ENCODE results near the gene NFATC4. TPM values are rescaled to one million over a fixed set of nuclear protein-coding genes. Genes with fewer than 3 reads are reported as not detected.

Gene NFATC4
- total and polyA plus RNA-seq, 2 of the 4 experiments (the other 2 are of a cell fraction), result 15.6 to 35.8 TPM

GRCh38 chr14:24332268-24332993 lies 35.6 kb upstream of the NFATC4 start:
- Histone ChIP-seq H3K14ac (replicated peaks; ENCODE audit: low read depth, low read length) (no peak overlapping the region), H3K4ac (ENCODE audit: low read depth, low read length) (no peak overlapping the region), H3K79me1 (ENCODE audit: low read depth in 1 of 2, low read length in 2 of 2) (no peaks in the 10 kb centered on the region), H2BK20ac (ENCODE audit: low read depth, low read length) (no peak overlapping the region), H3K4me3 (ENCODE audit: insufficient read depth, low read depth, low read length) (no peak overlapping the region), H3K56ac (ENCODE audit: extremely low read depth, insufficient read depth, low read length) (no peak overlapping the region), H4K91ac (ENCODE audit: insufficient read depth, low read depth, low read length) (no peak overlapping the region), H4K8ac (ENCODE audit: low read depth in 2 of 2, low read length in 2 of 2) (no peak overlapping the region), H3K9me1 (ENCODE audit: insufficient read depth, low read length) (no peaks in the 10 kb centered on the region; the same call in 1 of the 2 replicates), H2BK120ac (ENCODE audit: low read depth, low read length) (no peak overlapping the region), H2AK9ac (replicated peaks; ENCODE audit: low read depth, low read length, poor library complexity) (peak overlapping the region; percentile 81), H3K27me3 (ENCODE audit: control insufficient read depth, insufficient read depth, low read length) (peaks cover 43% of the 10 kb centered on the region), H3K9ac (ENCODE audit: low read depth, low read length) (no peak overlapping the region), H2BK15ac (ENCODE audit: low read depth, low read length) (no peak overlapping the region), H4K20me1 (ENCODE audit: insufficient read depth, low read length) (no peaks in the 10 kb centered on the region), H4K5ac (ENCODE audit: low read depth, low read length) (no peak overlapping the region), H3K27ac (ENCODE audit: insufficient read depth, low read length) (no peak overlapping the region), H3K23ac (ENCODE audit: low read depth, low read length) (no peak overlapping the region), H2BK5ac (ENCODE audit: low read depth, low read length, poor library complexity, severe bottlenecking) (no peak overlapping the region), H3K4me1 (ENCODE audit: control insufficient read depth, insufficient read depth, low read length) (peaks cover 3% of the 10 kb centered on the region; the same call in 1 of the 2 replicates), H3K9me3 (ENCODE audit: control insufficient read depth, insufficient read depth, low read length) (no peaks in the 10 kb centered on the region), H3K18ac (ENCODE audit: low read depth, low read length) (no peak overlapping the region), H3K4me2 (ENCODE audit: low read depth, low read length) (peak overlapping the region; percentile 63; the same call in 1 of the 2 replicates), H2AK5ac (ENCODE audit: low read depth, low read length) (no peak overlapping the region), H2AFZ (replicated peaks; ENCODE audit: low read length, poor library complexity) (peak overlapping the region; percentile 91), H3K36me3 (ENCODE audit: control insufficient read depth, insufficient read depth, low read length) (no peaks in the 10 kb centered on the region)
- WGBS, 2 experiments (ENCODE audit: extremely low coverage in 2 of 2, insufficient read length in 1 of 2), result 11% methylated on average over 46 of the region's 56 CpGs; no CpG with 5 or more reads in 1 of the 2 experiments
- CTCF ChIA-PET, result interaction anchor here (0.6 to 5.6 kb wide), 13 partner anchors 10 to 110 kb away, joined by 3 to 63 read pairs (median 8); partner anchors contain the start of genes CBLN3 and KHNYN
- peak; percentile 79 for ATAC-seq (ENCODE audit: low read depth)
- BruUV-seq (replicated peaks), result no TSS peak
- dilution Hi-C loops (cut with HindIII; ENCODE audit: low sequenced_read_pairs, unreplicated experiment) (no loop called here), in situ Hi-C loops (cut with MboI; ENCODE audit: low sequenced_read_pairs) (loop anchor here (5.0 kb wide), 1 partner anchor 105 kb away; no protein-coding TSS in a partner anchor), intact Hi-C loops (cut with micrococcal nuclease) (no loop called here)
- DNase-seq, result peak; percentile 52
- POLR2A ChIA-PET (ENCODE audit: unreplicated experiment), result no interaction called here
- TF ChIP-seq CHD1 (IDR thresholded peaks at IDR 0.05; ENCODE audit: low read depth, low read length) (no peak), CTCF (conservative IDR thresholded peaks at IDR 0.05; ENCODE audit: low read depth, low read length) (peak; percentile 64), NFE2L2 (IDR thresholded peaks at IDR 0.05; ENCODE audit: low read depth, low read length) (no peak), RAD21 (IDR thresholded peaks at IDR 0.05; ENCODE audit: low read length) (peak; percentile 52), BHLHE40 (IDR thresholded peaks at IDR 0.05; ENCODE audit: low read depth, low read length) (no peak), CEBPB (IDR thresholded peaks at IDR 0.05; ENCODE audit: low read depth, low read length) (peak; percentile 93), RCOR1 (IDR thresholded peaks at IDR 0.05; ENCODE audit: insufficient replicate concordance, low read length) (no peak), USF2 (IDR thresholded peaks at IDR 0.05; ENCODE audit: low read depth, low read length) (no peak), FOS (IDR thresholded peaks at IDR 0.05; ENCODE audit: low read depth, low read length) (no peak), MAFK (IDR thresholded peaks at IDR 0.05; ENCODE audit: low read depth, low read length) (no peak), RFX5 (IDR thresholded peaks at IDR 0.05; ENCODE audit: low read depth, low read length) (no peak), MAZ (IDR thresholded peaks at IDR 0.05; ENCODE audit: borderline replicate concordance, low read depth, low read length) (no peak), POLR2A (IDR thresholded peaks at IDR 0.05; ENCODE audit: low read depth, low read length) (no peak), SMC3 (IDR thresholded peaks at IDR 0.05; ENCODE audit: low read depth, low read length) (peak; percentile 53), MXI1 (IDR thresholded peaks at IDR 0.05; ENCODE audit: borderline replicate concordance, low read depth, low read length) (no peak)

Measured in IMR-90 (cell line).